KBM-7 (cell line): Measurements from ENCODE around the gene SLC25A5.
A peak's percentile ranks its signal among the peaks of the same experiment; 100 is the strongest.
"Not testable (repeated sequence)": the region's sequence is repeated elsewhere in the genome, so short reads cannot be mapped to it uniquely, and the experiment has no call there.

Source experiments
- DNase-seq: peaks from one replicate; pipeline ENCODE4 v3.0.0-alpha.2; 2015
- in situ Hi-C: fragments of 300-500 bp; cut with MboI; formaldehyde crosslinking; loops from 2 replicates; pipeline ENCODE4 v1.14.3; 2020; ENCODE audit warnings: low sequenced_read_pairs, low pct_unique_long_range_greater_than_20kb, mixed read lengths

SLC25A5 gene

DNA sequence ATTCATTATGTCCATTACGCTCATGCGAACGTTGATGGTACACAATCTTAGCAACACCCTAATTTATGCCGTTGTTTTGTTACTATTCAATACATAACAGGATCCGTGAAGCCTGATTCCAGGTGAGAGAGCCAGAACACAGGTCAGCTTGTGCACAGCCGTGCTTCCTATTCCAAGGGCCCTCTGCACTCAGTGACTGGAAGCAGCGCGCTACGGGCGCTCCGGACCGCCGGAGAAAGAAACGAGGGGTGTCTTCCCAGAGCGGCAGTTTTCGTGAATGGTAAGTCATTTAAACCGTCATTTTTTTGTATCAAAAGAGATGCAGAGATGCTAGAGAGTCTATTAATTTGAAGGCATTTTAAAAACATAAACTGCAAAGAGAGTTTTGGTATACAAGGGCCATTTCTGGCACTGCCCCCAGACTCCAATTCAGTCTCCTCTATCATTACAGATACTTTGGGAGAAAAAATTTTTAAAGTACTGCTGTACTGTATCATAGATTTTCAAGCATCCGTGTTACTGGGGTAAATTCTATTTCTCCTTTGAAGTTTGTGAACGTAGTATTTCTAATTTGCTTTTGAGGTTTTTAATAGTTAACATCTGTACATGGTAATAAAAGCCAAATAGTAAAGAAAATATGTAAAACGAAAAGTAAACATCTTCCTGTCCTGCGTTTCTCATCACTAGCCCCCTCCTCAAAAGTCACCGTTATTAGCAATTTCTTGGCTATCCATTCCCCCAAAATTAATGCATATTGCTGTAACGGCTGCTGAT lies 6.6 kb downstream of the SLC25A5 start:
- no peak for DNase-seq
- in situ Hi-C loops, result no loop called here

- no peak for DNase-seq
- in situ Hi-C loops, result no loop called here
Observed at GRCh38 chrX:119475389-119476101, 7.3 kb downstream of the SLC25A5 start.

GRCh38 chrX:119477812-119478232 lies 9.6 kb downstream of the SLC25A5 start:
- DNase-seq, result no peak
- in situ Hi-C loops, result no loop called here

- in situ Hi-C loops, result no loop called here
- no peak for DNase-seq
Observed at GRCh38 chrX:119478504-119478903, 10.3 kb downstream of the SLC25A5 start.

DNA sequence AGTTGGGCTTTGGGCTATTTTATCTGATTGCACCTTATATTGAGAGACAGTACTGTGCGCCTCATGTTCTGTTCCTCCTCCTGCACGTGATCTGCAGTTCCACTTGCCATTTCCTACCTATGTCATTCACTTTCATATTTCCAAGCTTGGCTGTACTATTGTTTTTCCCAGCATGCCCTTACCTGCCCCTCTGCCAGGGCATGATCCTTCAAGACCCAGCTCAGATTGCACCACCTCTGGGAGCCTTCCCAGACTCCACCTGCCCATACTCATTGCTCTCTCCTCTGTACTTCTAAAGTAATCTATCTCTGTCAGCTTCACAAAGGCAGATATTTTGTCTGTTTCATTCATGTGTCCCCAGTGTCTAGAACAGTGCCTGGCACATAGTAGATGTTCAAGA lies 11.6 kb downstream of the SLC25A5 start:
- in situ Hi-C loops, result no loop called here
- DNase-seq, result no peak

- in situ Hi-C loops, result no loop called here
Observed at GRCh38 chrX:119481323-119481801, 13.1 kb downstream of the SLC25A5 start.

GRCh38 chrX:119482041-119482440 lies 13.8 kb downstream of the SLC25A5 start:
- no peak for DNase-seq
- in situ Hi-C loops, result no loop called here

More at GRCh38 chrX:119481323-119481801, 13.1 kb downstream of the SLC25A5 start:
- DNase-seq, result no peak

DNA sequence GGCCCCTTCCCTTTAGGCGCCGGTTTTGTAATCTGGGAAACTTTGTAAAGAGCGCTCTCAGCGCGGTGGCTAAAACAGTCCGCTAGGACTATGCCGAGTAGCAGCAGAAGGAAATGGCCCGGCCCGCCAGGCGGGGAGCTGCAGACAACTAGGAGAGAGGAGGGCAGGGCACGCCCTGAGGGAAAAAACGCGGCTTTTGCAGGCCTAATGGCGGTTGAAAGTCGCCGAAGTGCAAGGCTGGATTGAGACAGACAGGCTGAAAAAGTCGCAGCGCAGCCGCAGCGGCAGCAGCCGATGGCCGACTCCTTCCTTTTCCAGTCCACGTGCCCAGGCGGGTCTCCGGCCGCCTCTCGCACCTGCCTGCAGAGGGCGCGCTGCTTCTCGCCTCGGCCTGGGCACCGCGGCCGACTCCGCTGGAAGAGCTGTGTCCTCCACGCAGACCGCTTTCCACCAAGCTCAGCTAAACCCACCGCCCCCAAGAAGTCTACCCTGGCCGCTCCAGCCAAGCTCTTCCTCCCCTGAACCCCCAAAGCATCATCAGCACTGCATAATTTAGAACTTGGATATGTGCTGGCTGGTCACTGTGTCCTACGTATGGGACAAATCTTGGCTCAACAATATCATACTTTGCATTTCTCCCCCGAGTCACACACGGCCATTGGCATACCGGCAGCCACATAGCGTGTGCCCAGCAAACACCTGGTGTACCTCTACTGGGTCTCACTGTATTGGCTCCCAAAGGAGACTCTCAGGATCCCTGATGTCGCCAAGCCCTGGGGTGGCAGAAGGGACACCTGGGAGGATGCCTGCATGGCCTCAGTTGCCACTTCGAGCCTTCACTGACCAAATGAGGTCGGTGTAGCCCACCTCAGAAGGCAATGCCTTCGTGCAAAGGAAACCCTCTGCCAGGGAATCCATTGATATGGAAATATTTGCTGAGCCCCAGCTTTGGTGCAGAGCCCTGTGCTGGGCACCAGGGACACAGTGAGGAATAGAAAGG lies 14.5 kb downstream of the SLC25A5 start:
- DNase-seq, result peak; percentile 94
- in situ Hi-C loops, result no loop called here

DNA sequence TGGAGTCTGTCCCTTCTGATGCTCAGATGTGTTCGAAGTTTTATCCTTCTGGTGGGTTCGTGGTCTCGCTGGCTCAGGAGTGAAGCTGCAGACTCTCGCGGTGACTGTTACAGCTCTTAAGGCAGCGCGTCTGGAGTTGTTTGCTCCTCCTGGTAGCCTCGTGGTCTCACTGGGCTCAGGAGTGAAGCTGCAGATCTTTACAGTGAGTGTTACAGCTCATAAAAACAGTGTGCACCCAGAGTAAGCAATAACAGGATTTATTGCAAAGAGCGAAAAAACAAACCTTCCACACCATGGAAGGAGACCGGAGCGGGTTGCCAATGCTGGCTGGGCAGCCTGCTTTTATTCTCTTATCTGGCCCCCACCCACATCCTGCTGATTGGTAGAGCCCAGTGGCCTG lies 18.5 kb downstream of the SLC25A5 start:
- no peak for DNase-seq
- in situ Hi-C loops, result no loop called here

DNA sequence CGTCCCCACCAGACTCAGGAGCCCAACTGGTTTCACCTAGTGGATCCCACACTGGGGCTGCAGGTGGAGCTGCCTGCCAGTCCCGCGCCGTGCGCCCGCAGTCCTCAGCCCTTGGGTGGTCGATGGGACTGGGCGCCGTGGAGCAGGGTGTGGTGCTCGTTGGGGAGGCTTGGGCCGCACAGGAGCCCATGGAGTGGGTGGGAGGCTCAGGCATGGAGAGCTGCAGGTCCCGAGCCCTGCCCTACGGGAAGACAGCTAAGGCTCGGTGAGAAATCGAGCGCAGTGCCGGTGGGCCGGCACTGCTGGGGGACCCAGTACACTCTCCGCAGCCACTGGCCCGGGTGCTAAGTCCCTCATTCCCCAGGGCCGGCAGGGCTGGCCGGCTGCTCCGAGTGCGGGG lies 19.5 kb downstream of the SLC25A5 start:
- in situ Hi-C loops, DNase-seq: not testable (repeated sequence)

- in situ Hi-C loops, result no loop called here
- DNase-seq, result peak; percentile 54
Observed at GRCh38 chrX:119488749-119489148, 20.5 kb downstream of the SLC25A5 start.

GRCh38 chrX:119489212-119490074 lies 21.2 kb downstream of the SLC25A5 start:
- in situ Hi-C loops, result no loop called here
- DNase-seq, result no peak

- no peak for DNase-seq
- in situ Hi-C loops, result no loop called here
Observed at GRCh38 chrX:119492463-119492862, 24.2 kb downstream of the SLC25A5 start.

DNA sequence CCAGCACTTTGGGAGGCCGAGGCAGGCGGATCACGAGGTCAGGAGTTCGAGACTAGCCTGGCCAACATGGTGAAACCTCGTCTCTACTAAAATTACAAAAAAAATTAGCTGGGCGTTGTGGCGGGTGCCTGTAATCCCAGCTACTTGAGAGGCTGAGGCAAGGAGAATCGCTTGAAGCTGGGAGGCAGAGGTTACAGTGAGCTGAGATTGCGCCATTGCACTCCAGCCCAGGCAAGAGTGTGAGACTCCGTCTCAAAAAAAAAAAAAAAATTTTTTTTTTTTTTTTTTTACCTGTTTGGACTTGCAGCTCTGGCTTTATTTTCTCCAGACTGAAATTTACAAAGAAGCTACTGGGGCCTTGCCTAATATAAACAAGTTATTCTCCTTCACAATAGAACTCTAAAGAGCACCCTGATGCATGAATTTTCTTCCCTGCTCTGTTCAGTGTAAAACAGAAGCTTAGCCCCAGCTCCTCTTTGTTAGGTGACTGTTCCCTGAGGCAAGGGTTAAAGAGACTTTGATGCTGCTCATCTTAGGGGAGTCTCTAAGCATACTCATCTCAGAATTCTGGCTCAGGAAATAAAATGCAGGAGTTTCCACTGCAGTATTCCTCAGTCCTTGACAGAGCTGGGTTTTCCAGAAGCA lies 25.7 kb downstream of the SLC25A5 start:
- in situ Hi-C loops, DNase-seq: not testable (repeated sequence)

GRCh38 chrX:119495734-119496726 lies 27.8 kb downstream of the SLC25A5 start:
- DNase-seq, result no peak
- in situ Hi-C loops, result no loop called here

GRCh38 chrX:119497185-119497584 lies 28.9 kb downstream of the SLC25A5 start:
- DNase-seq, result peak; percentile 72

More at GRCh38 chrX:119497185-119497584, 28.9 kb downstream of the SLC25A5 start:
- in situ Hi-C loops, result no loop called here
